Measurements from ENCODE around the gene ZNRF1.

GRCh38 chr16:75116911-75117245 lies 118.1 kb downstream of the ZNRF1 start:
- TF ChIP-seq POLR2AphosphoS5 (IDR thresholded peaks at IDR 0.05; ENCODE audit: low read depth, low read length) (no peak), CTCF (IDR thresholded peaks at IDR 0.05; ENCODE audit: control extremely low read depth in 1 of 3, insufficient read depth in 1 of 3, low read depth in 1 of 3, low read length in 3 of 3) (no peak), POLR2A (IDR thresholded peaks at IDR 0.05; ENCODE audit: control extremely low read depth in 1 of 2, low read depth in 2 of 2, low read length in 2 of 2) (no peak), CHD7 (IDR thresholded peaks at IDR 0.05; ENCODE audit: insufficient replicate concordance, low read length) (no peak), YY1 (IDR thresholded peaks at IDR 0.05; ENCODE audit: low read depth, low read length) (no peak), PHF8 (conservative IDR thresholded peaks at IDR 0.05; ENCODE audit: low read depth, low read length) (0 out of 2 replicates have a peak, but pooled peaks have one; percentile 5), EZH2 (IDR thresholded peaks at IDR 0.05; ENCODE audit: low read depth, low read length, severe bottlenecking) (no peak), TAF7 (optimal IDR thresholded peaks at IDR 0.05; ENCODE audit: borderline replicate concordance, low read depth, low read length) (no peak), NRF1 (IDR thresholded peaks at IDR 0.05; ENCODE audit: low read depth, low read length) (no peak), SUZ12 (IDR thresholded peaks at IDR 0.05; ENCODE audit: low read length) (no peak), RAD21 (IDR thresholded peaks at IDR 0.05 in 1 of 2, conservative IDR thresholded peaks at IDR 0.05 in 1 of 2; ENCODE audit: low read depth in 2 of 2, low read length in 2 of 2) (no peak)

All from H1 (cell line).